ENCODE data around the gene SLC12A7. TPM values are rescaled to one million over a fixed set of nuclear protein-coding genes. Genes with fewer than 3 reads are reported as not detected.

The SLC12A7 gene
- total RNA-seq, 1 donor = 3.4 TPM

DNA sequence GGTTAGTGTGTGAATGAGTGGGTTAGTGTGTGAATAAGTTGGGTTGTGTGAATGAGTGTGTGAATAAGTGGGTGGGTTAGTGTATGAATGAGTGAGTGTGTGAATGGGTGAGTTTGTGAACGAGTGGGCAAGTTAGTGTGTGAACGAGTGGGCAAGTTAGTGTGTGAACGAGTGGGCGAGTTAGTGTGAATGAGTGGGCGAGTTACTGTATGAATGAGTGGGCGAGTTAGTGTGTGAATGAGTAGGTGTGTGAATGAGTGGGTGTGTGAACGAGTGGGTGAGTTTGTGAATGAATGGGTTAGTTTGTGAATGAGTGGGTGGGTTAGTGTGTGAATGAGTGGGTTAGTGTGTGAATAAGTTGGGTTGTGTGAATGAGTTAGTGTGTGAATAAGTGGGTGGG is 68.5 kb downstream of the SLC12A7 start:
- TF ChIP-seq, protein P1, sequence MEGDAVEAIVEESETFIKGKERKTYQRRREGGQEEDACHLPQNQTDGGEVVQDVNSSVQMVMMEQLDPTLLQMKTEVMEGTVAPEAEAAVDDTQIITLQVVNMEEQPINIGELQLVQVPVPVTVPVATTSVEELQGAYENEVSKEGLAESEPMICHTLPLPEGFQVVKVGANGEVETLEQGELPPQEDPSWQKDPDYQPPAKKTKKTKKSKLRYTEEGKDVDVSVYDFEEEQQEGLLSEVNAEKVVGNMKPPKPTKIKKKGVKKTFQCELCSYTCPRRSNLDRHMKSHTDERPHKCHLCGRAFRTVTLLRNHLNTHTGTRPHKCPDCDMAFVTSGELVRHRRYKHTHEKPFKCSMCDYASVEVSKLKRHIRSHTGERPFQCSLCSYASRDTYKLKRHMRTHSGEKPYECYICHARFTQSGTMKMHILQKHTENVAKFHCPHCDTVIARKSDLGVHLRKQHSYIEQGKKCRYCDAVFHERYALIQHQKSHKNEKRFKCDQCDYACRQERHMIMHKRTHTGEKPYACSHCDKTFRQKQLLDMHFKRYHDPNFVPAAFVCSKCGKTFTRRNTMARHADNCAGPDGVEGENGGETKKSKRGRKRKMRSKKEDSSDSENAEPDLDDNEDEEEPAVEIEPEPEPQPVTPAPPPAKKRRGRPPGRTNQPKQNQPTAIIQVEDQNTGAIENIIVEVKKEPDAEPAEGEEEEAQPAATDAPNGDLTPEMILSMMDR (IDR thresholded peaks at IDR 0.05; ENCODE audit: insufficient read depth, low read length) = no peak
- DNase-seq (ENCODE audit: low read depth) = no peak
- H3K4me3 ChIP-seq (ENCODE audit: low read depth, low read length) = no peak overlapping the region

DNA sequence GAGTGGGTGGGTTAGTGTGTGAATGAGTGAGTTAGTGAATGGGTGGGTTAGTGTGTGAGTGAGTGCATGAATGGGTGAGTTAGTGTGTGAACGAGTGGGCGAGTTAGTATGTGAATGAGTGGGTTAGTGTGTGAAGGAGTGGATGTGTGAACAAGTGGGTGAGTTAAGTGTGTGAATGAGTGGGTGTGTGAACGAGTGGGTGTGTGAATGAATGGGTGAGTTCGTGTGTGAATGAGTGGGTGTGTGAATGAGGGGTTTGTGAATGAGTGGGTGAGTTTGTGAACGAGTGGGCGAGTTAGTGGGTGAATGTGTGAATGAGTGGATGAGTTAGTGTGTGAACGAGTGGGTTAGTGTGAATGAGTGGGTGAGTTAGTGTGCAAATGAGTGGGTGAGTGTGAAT is 69.2 kb downstream of the SLC12A7 start:
- TF ChIP-seq, protein P1 (IDR thresholded peaks at IDR 0.05; ENCODE audit: insufficient read depth, low read length) = no peak
- no peak overlapping the region for H3K4me3 ChIP-seq (ENCODE audit: low read depth, low read length)
- no peak for DNase-seq (ENCODE audit: low read depth)

DNA sequence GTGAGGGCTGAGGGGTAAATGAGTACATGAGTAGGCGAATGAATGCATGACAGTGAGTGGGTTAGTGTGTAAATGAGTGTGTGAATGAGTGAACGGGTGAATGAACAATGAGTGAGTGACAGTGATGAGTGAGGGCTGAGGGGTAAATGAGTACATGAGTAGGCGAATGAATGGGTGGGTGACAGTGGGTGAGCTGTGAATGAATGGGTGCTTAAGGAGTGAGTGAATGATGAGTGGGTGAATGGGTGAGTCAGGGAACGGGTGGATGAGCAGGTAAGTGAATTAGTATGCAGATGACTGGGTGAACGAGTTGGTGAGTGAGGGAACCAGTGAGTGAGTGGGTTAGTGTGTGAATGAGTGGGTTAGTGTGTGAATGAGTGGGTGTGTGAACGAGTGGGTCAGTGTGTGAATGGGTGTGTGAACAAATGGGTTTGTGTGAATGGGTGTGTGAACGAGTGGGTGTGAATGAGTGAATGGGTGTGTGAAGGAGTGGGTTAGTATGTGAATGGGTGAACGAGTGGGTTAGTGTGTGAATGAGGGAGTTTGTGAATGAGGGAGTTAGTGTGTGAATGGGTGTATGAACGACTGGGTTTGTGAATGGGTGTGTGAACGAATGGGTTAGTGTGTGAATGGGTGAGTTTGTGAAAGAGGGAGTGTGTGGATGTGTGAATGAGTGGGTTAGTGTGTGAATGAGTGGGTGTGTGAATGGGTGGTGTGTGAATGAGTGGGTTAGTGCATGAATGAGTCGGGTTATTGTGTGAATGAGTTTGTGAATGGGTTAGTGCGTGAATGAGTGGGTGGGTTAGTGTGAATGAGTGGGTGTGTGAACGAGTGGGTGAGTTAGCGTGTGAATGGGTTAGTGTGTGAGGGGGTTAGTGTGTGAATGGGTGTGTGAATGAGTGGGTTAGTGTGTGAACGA is 70.4 kb downstream of the SLC12A7 start:
- TF ChIP-seq, protein P1 (IDR thresholded peaks at IDR 0.05; ENCODE audit: insufficient read depth, low read length) = no peak
- no peak for DNase-seq (ENCODE audit: low read depth)
- H3K4me3 ChIP-seq (ENCODE audit: low read depth, low read length) = no peak overlapping the region

DNA sequence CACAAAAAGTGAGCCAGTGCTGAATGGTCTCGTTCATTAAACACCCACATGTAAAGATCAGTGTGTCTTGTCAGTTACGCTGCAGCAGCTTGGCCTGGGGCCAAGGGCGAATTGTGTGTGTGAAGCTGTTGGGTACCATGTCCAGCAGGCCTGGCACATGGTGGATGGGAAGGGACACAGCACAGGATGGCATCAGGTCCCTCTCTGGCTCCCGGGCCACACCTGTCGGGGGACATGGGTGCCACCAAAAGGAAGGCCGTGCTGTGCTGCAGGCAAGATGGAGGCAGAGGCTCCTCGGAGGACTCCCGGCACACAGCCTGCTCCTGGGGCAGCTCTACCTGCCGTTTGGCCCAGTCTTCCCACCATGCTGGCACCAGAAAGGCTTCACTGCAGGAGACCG is 71.3 kb downstream of the SLC12A7 start:
- no peak for DNase-seq (ENCODE audit: low read depth)
- no peak overlapping the region for H3K4me3 ChIP-seq (ENCODE audit: low read depth, low read length)
- TF ChIP-seq, protein P1 (IDR thresholded peaks at IDR 0.05; ENCODE audit: insufficient read depth, low read length) = no peak

DNA sequence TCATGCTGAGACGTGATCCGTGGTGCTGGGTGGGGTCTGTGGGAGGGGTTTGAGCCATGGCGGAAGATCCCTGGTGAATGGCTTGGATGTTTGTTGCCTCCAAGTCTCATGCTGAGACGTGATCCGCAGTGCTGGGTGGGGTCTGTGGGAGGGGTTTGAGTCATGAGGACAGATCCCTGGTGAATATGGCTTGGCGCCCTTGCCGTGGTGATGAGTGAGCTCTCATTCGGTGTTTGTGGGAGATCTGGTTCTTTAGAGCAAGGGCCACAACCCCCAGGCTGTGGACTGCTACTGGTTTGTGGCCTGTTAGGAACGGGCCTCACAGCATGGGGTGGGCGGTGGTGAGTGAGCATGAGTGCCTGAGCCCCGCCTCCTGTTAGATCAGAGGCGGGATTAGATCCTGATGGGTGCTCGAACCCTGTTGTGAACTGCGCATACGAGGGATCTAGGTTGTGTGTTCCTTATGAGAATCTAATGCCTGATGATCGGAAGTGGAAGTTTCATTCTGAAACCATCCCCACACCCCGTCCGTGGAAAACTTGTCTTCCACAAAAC is 72.1 kb downstream of the SLC12A7 start:
- no peak for DNase-seq (ENCODE audit: low read depth)
- TF ChIP-seq, protein P1 (IDR thresholded peaks at IDR 0.05; ENCODE audit: insufficient read depth, low read length) = no peak
- no peak overlapping the region for H3K4me3 ChIP-seq (ENCODE audit: low read depth, low read length)

DNA sequence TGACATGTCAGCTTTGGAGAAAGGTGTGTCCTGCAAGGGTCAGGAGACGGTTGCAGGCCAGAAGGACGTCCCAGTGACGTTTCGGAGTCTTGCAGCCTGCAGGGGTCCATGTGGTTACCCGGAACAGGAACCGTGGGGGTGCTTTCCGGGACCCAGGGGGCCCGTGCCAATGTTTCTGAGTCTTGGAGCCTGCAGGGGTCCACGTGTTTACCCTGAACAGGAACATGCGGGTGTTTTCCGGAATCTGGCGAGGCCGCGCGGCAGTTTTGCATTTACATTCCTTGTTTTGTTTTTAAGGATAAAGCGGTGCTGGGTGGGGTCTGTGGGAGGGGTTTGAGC is 72.7 kb downstream of the SLC12A7 start:
- TF ChIP-seq, protein P1 (IDR thresholded peaks at IDR 0.05; ENCODE audit: insufficient read depth, low read length) = no peak
- DNase-seq (ENCODE audit: low read depth) = no peak
- no peak overlapping the region for H3K4me3 ChIP-seq (ENCODE audit: low read depth, low read length)

Measured in fibroblast of the aortic adventitia (primary cell).